Muscle layer of duodenum (tissue), 2 donors: ENCODE results near the gene ACSF3.

Experiments used
- H3K27ac ChIP-seq: one replicate; pipeline ENCODE4 v1.7.0; 2013; ENCODE audit warnings: mild to moderate bottlenecking, low read length
- H3K27me3 ChIP-seq: one replicate; pipeline ENCODE4 v1.7.0; 2013; ENCODE audit warnings: low read depth, mild to moderate bottlenecking, control low read depth, low read length
- H3K36me3 ChIP-seq, 2 donors: one replicate each; pipeline ENCODE4 v1.7.0; 2013; ENCODE audit warnings: low read length in 2 of 2, control low read depth in 1 of 2, mild to moderate bottlenecking in 1 of 2; ENCODE audit not compliant: insufficient read depth in 2 of 2, control insufficient read depth in 1 of 2
- H3K4me1 ChIP-seq, 2 donors: one replicate each; pipeline ENCODE4 v1.7.0; 2013; ENCODE audit warnings: low read length in 2 of 2, mild to moderate bottlenecking in 2 of 2, control low read depth in 1 of 2, moderate library complexity in 1 of 2; ENCODE audit not compliant: insufficient read depth in 2 of 2, control insufficient read depth in 1 of 2
- H3K4me3 ChIP-seq, 2 donors: one replicate each; pipeline ENCODE4 v1.7.0; 2013; ENCODE audit warnings: low read length in 2 of 2, low read depth in 1 of 2, mild to moderate bottlenecking in 1 of 2
- H3K9me3 ChIP-seq, 2 donors: one replicate each; pipeline ENCODE4 v1.7.0; 2013; ENCODE audit warnings: low read length in 2 of 2, control low read depth in 1 of 2, mild to moderate bottlenecking in 1 of 2; ENCODE audit not compliant: control insufficient read depth in 1 of 2
- donor health status: healthy.

ACSF3 gene

GRCh38 chr16:89093602-89094251 is at the start of gene ACSF3:
Gene ACSF3 (plus strand): TSS chr16:89093852. CDS start chr16:89100682, 6,830 bp downstream.
- peak within 1 kb of the TSS; percentile 77 to 93 for H3K4me3 ChIP-seq
- H3K4me1 ChIP-seq, result peaks cover 5 to 18% of the 10 kb centered on the region in 2 donors
- H3K9me3 ChIP-seq, result no peaks in the 10 kb centered on the region
- H3K36me3 ChIP-seq, result no peaks in the 10 kb centered on the region
- H3K27me3 ChIP-seq, result peaks cover 11% of the 10 kb centered on the region
- peak within 1 kb of the TSS; percentile 60 for H3K27ac ChIP-seq

GRCh38 chr16:89044418-89045180 is 49.1 kb upstream of the ACSF3 start:
- no peak overlapping the region for H3K4me3 ChIP-seq
- H3K36me3 ChIP-seq, result no peaks in the 10 kb centered on the region
- H3K9me3 ChIP-seq, result no peaks in the 10 kb centered on the region
- H3K4me1 ChIP-seq, result no peaks in the 10 kb centered on the region
- peaks cover 10% of the 10 kb centered on the region for H3K27me3 ChIP-seq
- H3K27ac ChIP-seq, result no peak overlapping the region

GRCh38 chr16:89045181-89045815 is 48.4 kb upstream of the ACSF3 start:
- H3K27me3 ChIP-seq, result peaks cover 10% of the 10 kb centered on the region
- H3K4me1 ChIP-seq, result no peaks in the 10 kb centered on the region
- no peak overlapping the region for H3K4me3 ChIP-seq
- no peak overlapping the region for H3K27ac ChIP-seq
- H3K9me3 ChIP-seq, result no peaks in the 10 kb centered on the region
- no peaks in the 10 kb centered on the region for H3K36me3 ChIP-seq

GRCh38 chr16:89045881-89046280 is 47.8 kb upstream of the ACSF3 start:
- peaks cover 10% of the 10 kb centered on the region for H3K27me3 ChIP-seq
- no peaks in the 10 kb centered on the region for H3K4me1 ChIP-seq
- H3K4me3 ChIP-seq, result no peak overlapping the region
- H3K9me3 ChIP-seq, result no peaks in the 10 kb centered on the region
- no peak overlapping the region for H3K27ac ChIP-seq
- H3K36me3 ChIP-seq, result no peaks in the 10 kb centered on the region

GRCh38 chr16:89046491-89046890 is 47.2 kb upstream of the ACSF3 start:
- Histone ChIP-seq H3K4me3 (no peak overlapping the region), H3K27me3 (peaks cover 10% of the 10 kb centered on the region)

GRCh38 chr16:89047331-89048089 is 46.1 kb upstream of the ACSF3 start:
- Histone ChIP-seq H3K4me1 (no peaks in the 10 kb centered on the region), H3K9me3 (no peaks in the 10 kb centered on the region), H3K27me3 (peaks cover 10% of the 10 kb centered on the region), H3K36me3 (no peaks in the 10 kb centered on the region), H3K4me3 (no peak overlapping the region), H3K27ac (no peak overlapping the region)

More at GRCh38 chr16:89046491-89046890, 47.2 kb upstream of the ACSF3 start:
- Histone ChIP-seq H3K9me3 (no peaks in the 10 kb centered on the region), H3K36me3 (no peaks in the 10 kb centered on the region), H3K27ac (no peak overlapping the region), H3K4me1 (no peaks in the 10 kb centered on the region)

GRCh38 chr16:89048090-89048725 is 45.4 kb upstream of the ACSF3 start:
- H3K4me3 ChIP-seq, result no peak overlapping the region
- H3K27ac ChIP-seq, result no peak overlapping the region
- H3K36me3 ChIP-seq, result no peaks in the 10 kb centered on the region
- H3K27me3 ChIP-seq, result peaks cover 10% of the 10 kb centered on the region
- H3K9me3 ChIP-seq, result no peaks in the 10 kb centered on the region
- H3K4me1 ChIP-seq, result no peaks in the 10 kb centered on the region

- H3K4me3 ChIP-seq, result no peak overlapping the region
- peaks cover 10% of the 10 kb centered on the region for H3K27me3 ChIP-seq
- no peaks in the 10 kb centered on the region for H3K9me3 ChIP-seq
- H3K36me3 ChIP-seq, result no peaks in the 10 kb centered on the region
- H3K4me1 ChIP-seq, result no peaks in the 10 kb centered on the region
- no peak overlapping the region for H3K27ac ChIP-seq
Measured at GRCh38 chr16:89048871-89049422, 44.7 kb upstream of the ACSF3 start.

GRCh38 chr16:89049484-89050118 is 44.1 kb upstream of the ACSF3 start:
- Histone ChIP-seq H3K4me3 (no peak overlapping the region), H3K9me3 (no peaks in the 10 kb centered on the region), H3K36me3 (no peaks in the 10 kb centered on the region), H3K4me1 (no peaks in the 10 kb centered on the region), H3K27me3 (peaks cover 10% of the 10 kb centered on the region), H3K27ac (no peak overlapping the region)

- H3K4me1 ChIP-seq, result no peaks in the 10 kb centered on the region
- H3K36me3 ChIP-seq, result no peaks in the 10 kb centered on the region
- H3K9me3 ChIP-seq, result no peaks in the 10 kb centered on the region
- H3K27me3 ChIP-seq, result peaks cover 10% of the 10 kb centered on the region
- H3K4me3 ChIP-seq, result no peak overlapping the region
- no peak overlapping the region for H3K27ac ChIP-seq
Measured at GRCh38 chr16:89050119-89050867, 43.4 kb upstream of the ACSF3 start.
